ENCODE data around the gene DHRS3. TPM values are rescaled to one million over a fixed set of nuclear protein-coding genes. Genes with fewer than 3 reads are reported as not detected.

The DHRS3 gene
- total and polyA plus RNA-seq, 2 donors (not counting 3 experiments of a cell fraction or from before 2014, with no cell fraction given) = 54.3 to 75.2 TPM

GRCh38 chr1:12634156-12634555, 16.1 kb upstream of the DHRS3 start:
- Histone ChIP-seq H3K27ac (ENCODE audit: insufficient read depth, low read depth, low read length) (no peak overlapping the region), H3K9ac (replicated peaks; ENCODE audit: extremely low read depth, insufficient read depth, low read length) (no peak overlapping the region), H4K20me1 (replicated peaks; ENCODE audit: control insufficient read depth, extremely low read depth, insufficient read depth, low read length) (no peaks in the 10 kb centered on the region), H3K4me1 (ENCODE audit: control insufficient read depth, extremely low read depth, insufficient read depth, low read length) (peaks cover 12% of the 10 kb centered on the region), H3K4me3 (replicated peaks in 1 of 3; ENCODE audit: insufficient read depth in 1 of 3, low read depth in 1 of 3, low read length in 3 of 3) (no peak overlapping the region), H3K9me3 (replicated peaks; ENCODE audit: control insufficient read depth, insufficient read depth, low read length) (no peaks in the 10 kb centered on the region), H2AFZ (ENCODE audit: low read depth, low read length) (no peak overlapping the region), H3K4me2 (ENCODE audit: insufficient read depth, low read length) (no peak overlapping the region), H3K27me3 (ENCODE audit: control insufficient read depth in 2 of 2, insufficient read depth in 2 of 2, low read length in 2 of 2) (peaks cover 0 to 2% of the 10 kb centered on the region in 2 experiments), H3K9me1 (replicated peaks; ENCODE audit: control insufficient read depth, extremely low read depth, insufficient read depth, low read length) (no peaks in the 10 kb centered on the region), H3K79me2 (ENCODE audit: control insufficient read depth, insufficient read depth, low read length) (no peaks in the 10 kb centered on the region), H3K36me3 (ENCODE audit: control insufficient read depth in 2 of 2, extremely low read depth in 1 of 2, insufficient read depth in 2 of 2, low read length in 2 of 2) (no peaks in the 10 kb centered on the region)
- DNase-seq (ENCODE audit: low read depth, low spot score) = no peak
- BruUV-seq (replicated peaks) = no TSS peak
- FAIRE-seq = no peak
- POLR2A ChIA-PET = no interaction called here
- CTCF ChIA-PET = interaction anchor here (1.0 to 1.9 kb wide), 2 partner anchors 15 to 25 kb away, joined by 8 to 9 read pairs; no protein-coding TSS in a partner anchor
- intact Hi-C loops (cut with micrococcal nuclease) (no loop called here), dilution Hi-C loops (cut with MboI; ENCODE audit: extremely low pct_ligation_motif_present, low sequenced_read_pairs) (no loop called here)
- TF ChIP-seq CTCF (IDR thresholded peaks at IDR 0.05; ENCODE audit: extremely low read depth in 1 of 2, insufficient read depth in 1 of 2, low read depth in 1 of 2, low read length in 2 of 2) (no peak), GATA2 (IDR thresholded peaks at IDR 0.05; ENCODE audit: insufficient read depth, insufficient read length, low read depth, low read length) (no peak), FOS (IDR thresholded peaks at IDR 0.05; ENCODE audit: borderline replicate concordance, insufficient read depth, low read length) (no peak), MAX (IDR thresholded peaks at IDR 0.05; ENCODE audit: insufficient read depth, insufficient read length) (no peak), EZH2 (IDR thresholded peaks at IDR 0.05; ENCODE audit: borderline replicate concordance, low read depth, low read length, severe bottlenecking) (no peak), POLR2A (IDR thresholded peaks at IDR 0.05; ENCODE audit: low read depth, low read length) (no peak), JUN (IDR thresholded peaks at IDR 0.05; ENCODE audit: borderline replicate concordance, insufficient read depth, insufficient read length, low read depth) (no peak), POLR2AphosphoS5 (IDR thresholded peaks at IDR 0.05; ENCODE audit: insufficient read depth, low read depth, low read length) (no peak), MYC (IDR thresholded peaks at IDR 0.05; ENCODE audit: low read depth, low read length) (no peak)
